ENCODE measurements around the gene SMIM15. TPM values are rescaled to one million over a fixed set of nuclear protein-coding genes. Genes with fewer than 3 reads are reported as not detected.
A peak's percentile ranks its signal among the peaks of the same experiment; 100 is the strongest.

Gene SMIM15
- 36.5 and 39.5 TPM in 2 replicates for polyA plus RNA-seq (2013)

GRCh38 chr5:61162010-61162831, at the start of gene SMIM15:
TSS of gene SMIM15 (minus strand) at chr5:61162468. CDS start at chr5:61160171, 2,297 bp downstream.
- Histone ChIP-seq H3K79me1 (ENCODE audit: low read length) (peaks cover 11% of the 10 kb centered on the region), H2BK120ac (ENCODE audit: insufficient read depth, low read length, poor library complexity) (peak within 1 kb of the TSS; percentile 82), H2BK12ac (ENCODE audit: low read length) (peak within 1 kb of the TSS; percentile 18), H3K4ac (ENCODE audit: low read depth, low read length) (peak within 1 kb of the TSS; percentile 89), H4K12ac (ENCODE audit: low read depth, low read length) (peak within 1 kb of the TSS; percentile 89), H3K9me3 (ENCODE audit: insufficient read depth, low read depth, low read length) (no peaks in the 10 kb centered on the region), H3K79me2 (ENCODE audit: control insufficient read depth, insufficient read depth, low read length, poor library complexity) (peaks cover 10% of the 10 kb centered on the region), H3K4me2 (ENCODE audit: low read length) (peak within 1 kb of the TSS; percentile 80), H3K14ac (ENCODE audit: low read length) (peak within 1 kb of the TSS; percentile 93), H3K18ac (ENCODE audit: low read length) (peak within 1 kb of the TSS; percentile 96), H3K27me3 (ENCODE audit: insufficient read depth, low read length) (no peaks in the 10 kb centered on the region), H3K9ac (ENCODE audit: low read length) (peak within 1 kb of the TSS; percentile 81), H3K27ac (ENCODE audit: low read depth, low read length) (peak within 1 kb of the TSS; percentile 92), H2AK5ac (ENCODE audit: low read length) (peak within 1 kb of the TSS; percentile 67), H3K36me3 (ENCODE audit: control insufficient read depth in 1 of 2, insufficient read depth in 2 of 2, low read length in 2 of 2) (peaks cover 2 to 6% of the 10 kb centered on the region in 2 experiments), H2AFZ (ENCODE audit: insufficient read depth, low read length, poor library complexity) (peak within 1 kb of the TSS; percentile 96), H4K91ac (ENCODE audit: low read depth, low read length) (peak within 1 kb of the TSS; percentile 98), H3K4me1 (ENCODE audit: control insufficient read depth in 1 of 2, insufficient read depth in 2 of 2, low read length in 2 of 2) (peaks cover 0 to 2% of the 10 kb centered on the region in 2 experiments), H3K4me3 (ENCODE audit: low read depth, low read length) (peak within 1 kb of the TSS; percentile 94), H4K8ac (ENCODE audit: low read depth, low read length) (peak within 1 kb of the TSS; percentile 100), H2BK5ac (ENCODE audit: low read depth, low read length, poor library complexity) (peak within 1 kb of the TSS; percentile 94), H3K23ac (ENCODE audit: low read length) (no peak within 1 kb of the TSS)
- peak; percentile 85 to 88 for DNase-seq
- WGBS (ENCODE audit: extremely low coverage, insufficient coverage, insufficient read length) = no CpG with 5 or more reads among the region's 73 CpGs

GRCh38 chr5:61207884-61208283, 45.6 kb upstream of the SMIM15 start:
- no peaks in the 10 kb centered on the region for H3K4me1 ChIP-seq (ENCODE audit: control insufficient read depth in 1 of 2, insufficient read depth in 2 of 2, low read length in 2 of 2)
- H2BK5ac ChIP-seq (ENCODE audit: low read depth, low read length, poor library complexity) = no peak overlapping the region
- H3K4ac ChIP-seq (ENCODE audit: low read depth, low read length) = no peak overlapping the region
- H3K23ac ChIP-seq (ENCODE audit: low read length) = no peak overlapping the region
- no peaks in the 10 kb centered on the region for H3K27me3 ChIP-seq (ENCODE audit: insufficient read depth, low read length)
- H3K79me1 ChIP-seq (ENCODE audit: low read length) = no peaks in the 10 kb centered on the region
- H3K79me2 ChIP-seq (ENCODE audit: control insufficient read depth, insufficient read depth, low read length, poor library complexity) = no peaks in the 10 kb centered on the region
- H4K91ac ChIP-seq (ENCODE audit: low read depth, low read length) = no peak overlapping the region
- H3K27ac ChIP-seq (ENCODE audit: low read depth, low read length) = no peak overlapping the region
- H3K9ac ChIP-seq (ENCODE audit: low read length) = no peak overlapping the region
- H4K12ac ChIP-seq (ENCODE audit: low read depth, low read length) = no peak overlapping the region
- peaks cover 3% of the 10 kb centered on the region for H3K9me3 ChIP-seq (ENCODE audit: insufficient read depth, low read depth, low read length)
- H3K14ac ChIP-seq (ENCODE audit: low read length) = no peak overlapping the region
- H3K36me3 ChIP-seq (ENCODE audit: control insufficient read depth in 1 of 2, insufficient read depth in 2 of 2, low read length in 2 of 2) = peaks cover 0 to 2% of the 10 kb centered on the region in 2 experiments
- no peak overlapping the region for H2BK12ac ChIP-seq (ENCODE audit: low read length)
- no peak overlapping the region for H2BK120ac ChIP-seq (ENCODE audit: insufficient read depth, low read length, poor library complexity)
- H3K4me2 ChIP-seq (ENCODE audit: low read length) = no peak overlapping the region
- H2AK5ac ChIP-seq (ENCODE audit: low read length) = no peak overlapping the region
- H4K8ac ChIP-seq (ENCODE audit: low read depth, low read length) = no peak overlapping the region
- no peak overlapping the region for H3K4me3 ChIP-seq (ENCODE audit: low read depth, low read length)
- H3K18ac ChIP-seq (ENCODE audit: low read length) = no peak overlapping the region
- H2AFZ ChIP-seq (ENCODE audit: insufficient read depth, low read length, poor library complexity) = no peak overlapping the region
- DNase-seq = peak; percentile 88 to 91

GRCh38 chr5:61205013-61205412, 42.7 kb upstream of the SMIM15 start:
- no CpG with 5 or more reads among the region's 5 CpGs for WGBS (ENCODE audit: extremely low coverage, insufficient coverage, insufficient read length)
- H3K9me3 ChIP-seq (ENCODE audit: insufficient read depth, low read depth, low read length) = peaks cover 3% of the 10 kb centered on the region

GRCh38 chr5:61202213-61202612, 39.9 kb upstream of the SMIM15 start:
- Histone ChIP-seq H3K79me2 (ENCODE audit: control insufficient read depth, insufficient read depth, low read length, poor library complexity) (no peaks in the 10 kb centered on the region), H3K4me1 (ENCODE audit: control insufficient read depth in 1 of 2, insufficient read depth in 2 of 2, low read length in 2 of 2) (no peaks in the 10 kb centered on the region), H3K9me3 (ENCODE audit: insufficient read depth, low read depth, low read length) (peaks cover 3% of the 10 kb centered on the region), H4K12ac (ENCODE audit: low read depth, low read length) (no peak overlapping the region), H3K36me3 (ENCODE audit: control insufficient read depth in 1 of 2, insufficient read depth in 2 of 2, low read length in 2 of 2) (peaks cover 0 to 2% of the 10 kb centered on the region in 2 experiments), H3K4me2 (ENCODE audit: low read length) (no peak overlapping the region), H2BK12ac (ENCODE audit: low read length) (no peak overlapping the region), H3K23ac (ENCODE audit: low read length) (no peak overlapping the region), H3K18ac (ENCODE audit: low read length) (no peak overlapping the region), H2BK5ac (ENCODE audit: low read depth, low read length, poor library complexity) (no peak overlapping the region), H3K9ac (ENCODE audit: low read length) (no peak overlapping the region), H3K27ac (ENCODE audit: low read depth, low read length) (no peak overlapping the region), H2AK5ac (ENCODE audit: low read length) (no peak overlapping the region), H2AFZ (ENCODE audit: insufficient read depth, low read length, poor library complexity) (no peak overlapping the region), H3K4ac (ENCODE audit: low read depth, low read length) (no peak overlapping the region), H3K79me1 (ENCODE audit: low read length) (no peaks in the 10 kb centered on the region), H3K4me3 (ENCODE audit: low read depth, low read length) (no peak overlapping the region), H4K8ac (ENCODE audit: low read depth, low read length) (no peak overlapping the region), H2BK120ac (ENCODE audit: insufficient read depth, low read length, poor library complexity) (no peak overlapping the region), H4K91ac (ENCODE audit: low read depth, low read length) (no peak overlapping the region), H3K14ac (ENCODE audit: low read length) (no peak overlapping the region), H3K27me3 (ENCODE audit: insufficient read depth, low read length) (no peaks in the 10 kb centered on the region)
- DNase-seq = no peak
- no CpG with 5 or more reads among the region's 2 CpGs for WGBS (ENCODE audit: extremely low coverage, insufficient coverage, insufficient read length)

More at GRCh38 chr5:61205013-61205412, 42.7 kb upstream of the SMIM15 start:
- no peak for DNase-seq
- no peak overlapping the region for H3K4me3 ChIP-seq (ENCODE audit: low read depth, low read length)
- H3K27me3 ChIP-seq (ENCODE audit: insufficient read depth, low read length) = no peaks in the 10 kb centered on the region
- H4K12ac ChIP-seq (ENCODE audit: low read depth, low read length) = no peak overlapping the region
- no peak overlapping the region for H2BK120ac ChIP-seq (ENCODE audit: insufficient read depth, low read length, poor library complexity)
- peaks cover 0 to 2% of the 10 kb centered on the region in 2 experiments for H3K36me3 ChIP-seq (ENCODE audit: control insufficient read depth in 1 of 2, insufficient read depth in 2 of 2, low read length in 2 of 2)
- H2BK5ac ChIP-seq (ENCODE audit: low read depth, low read length, poor library complexity) = no peak overlapping the region
- no peak overlapping the region for H3K9ac ChIP-seq (ENCODE audit: low read length)
- no peak overlapping the region for H3K4me2 ChIP-seq (ENCODE audit: low read length)
- no peak overlapping the region for H3K4ac ChIP-seq (ENCODE audit: low read depth, low read length)
- no peaks in the 10 kb centered on the region for H3K4me1 ChIP-seq (ENCODE audit: control insufficient read depth in 1 of 2, insufficient read depth in 2 of 2, low read length in 2 of 2)
- H4K8ac ChIP-seq (ENCODE audit: low read depth, low read length) = no peak overlapping the region
- no peak overlapping the region for H2AFZ ChIP-seq (ENCODE audit: insufficient read depth, low read length, poor library complexity)
- no peak overlapping the region for H3K27ac ChIP-seq (ENCODE audit: low read depth, low read length)
- no peaks in the 10 kb centered on the region for H3K79me2 ChIP-seq (ENCODE audit: control insufficient read depth, insufficient read depth, low read length, poor library complexity)
- no peaks in the 10 kb centered on the region for H3K79me1 ChIP-seq (ENCODE audit: low read length)
- no peak overlapping the region for H3K18ac ChIP-seq (ENCODE audit: low read length)
- H3K23ac ChIP-seq (ENCODE audit: low read length) = no peak overlapping the region
- H3K14ac ChIP-seq (ENCODE audit: low read length) = no peak overlapping the region
- no peak overlapping the region for H4K91ac ChIP-seq (ENCODE audit: low read depth, low read length)
- H2BK12ac ChIP-seq (ENCODE audit: low read length) = no peak overlapping the region
- H2AK5ac ChIP-seq (ENCODE audit: low read length) = no peak overlapping the region
